Kidney epithelial cell (primary cell): Measurements from ENCODE around the gene C16orf96. TPM values are rescaled to one million over a fixed set of nuclear protein-coding genes. Genes with fewer than 3 reads are reported as not detected.

Source experiments
- DNase-seq: peaks from one replicate; pipeline ENCODE4 v3.0.0-alpha.2; 2010; ENCODE audit warnings: low read depth
- H3K27me3 ChIP-seq: 2 replicates; pipeline ENCODE4 v1.6.0; 2011; ENCODE audit warnings: low read length; ENCODE audit not compliant: control insufficient read depth, insufficient read depth
- H3K36me3 ChIP-seq: 2 replicates; pipeline ENCODE4 v1.5.1; 2011; ENCODE audit warnings: low read length; ENCODE audit not compliant: control insufficient read depth, insufficient read depth
- H3K4me3 ChIP-seq: 2 replicates; pipeline ENCODE4 v1.5.1; 2011; ENCODE audit warnings: low read depth, mild to moderate bottlenecking, control low read depth, low read length
- total RNA-seq: library from RNA; depleted of rRNA; stranded (reverse); fragments of >200 nt; gene quantifications from 2 replicates; pipeline ENCODE4 v1.2.3, GENCODE V29; 2015
- TF ChIP-seq, protein P1 (sequence below): IDR thresholded peaks from 2 replicates; pipeline ENCODE4 v1.5.1; 2011; ENCODE audit warnings: mild to moderate bottlenecking, moderate library complexity, low read length, control low read depth, inconsistent platforms; ENCODE audit not compliant: insufficient read depth, poor library complexity, severe bottlenecking

C16orf96 gene
- total RNA-seq, 1 donor from 2014 or later: not detected

DNA sequence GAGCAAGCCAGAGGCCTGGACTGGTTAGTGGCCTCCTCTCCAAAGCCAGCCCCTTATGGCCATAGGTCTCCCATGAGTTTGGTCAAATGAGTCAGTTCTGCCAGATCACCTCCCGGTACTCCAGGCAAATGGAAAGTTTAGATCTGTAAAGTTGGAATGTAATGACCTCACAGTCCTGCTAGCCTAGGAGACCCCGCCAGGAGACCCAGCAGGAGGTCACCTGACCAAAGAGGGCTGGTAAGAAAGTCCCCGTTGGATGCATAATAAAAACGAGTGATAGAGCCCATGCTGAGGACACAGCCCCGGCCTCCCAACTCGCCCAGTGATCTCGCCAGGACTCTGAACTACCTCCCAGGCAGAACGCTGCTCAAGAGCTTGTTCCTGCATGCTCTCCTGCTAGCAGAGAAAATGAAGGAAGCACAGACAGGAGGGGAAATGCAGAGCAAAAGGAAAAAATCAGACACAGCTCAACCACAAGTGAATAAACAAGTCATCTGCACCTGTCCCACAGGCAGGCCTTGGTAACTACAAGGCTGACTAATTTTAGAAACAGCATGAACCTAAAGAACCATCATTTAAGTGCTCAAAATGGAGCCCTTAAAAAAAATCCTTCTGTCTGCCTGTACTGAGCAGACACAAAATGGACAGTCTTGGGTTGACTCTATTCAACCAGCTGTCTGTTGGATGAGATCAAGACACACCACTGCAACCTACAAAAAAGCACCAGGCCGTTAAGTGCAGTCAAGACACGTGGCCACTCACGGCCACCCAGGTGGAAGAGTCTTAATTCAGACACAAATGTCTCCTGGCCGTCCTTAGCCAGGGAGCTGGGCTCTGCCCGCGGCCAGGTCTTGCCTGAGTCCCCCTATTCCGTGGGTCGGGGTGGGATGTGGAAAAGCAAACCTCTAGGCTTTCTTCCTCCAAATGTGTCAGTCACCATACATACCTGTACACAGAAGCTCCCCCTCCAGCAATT lies 26.8 kb upstream of the C16orf96 start:
- TF ChIP-seq, protein P1, sequence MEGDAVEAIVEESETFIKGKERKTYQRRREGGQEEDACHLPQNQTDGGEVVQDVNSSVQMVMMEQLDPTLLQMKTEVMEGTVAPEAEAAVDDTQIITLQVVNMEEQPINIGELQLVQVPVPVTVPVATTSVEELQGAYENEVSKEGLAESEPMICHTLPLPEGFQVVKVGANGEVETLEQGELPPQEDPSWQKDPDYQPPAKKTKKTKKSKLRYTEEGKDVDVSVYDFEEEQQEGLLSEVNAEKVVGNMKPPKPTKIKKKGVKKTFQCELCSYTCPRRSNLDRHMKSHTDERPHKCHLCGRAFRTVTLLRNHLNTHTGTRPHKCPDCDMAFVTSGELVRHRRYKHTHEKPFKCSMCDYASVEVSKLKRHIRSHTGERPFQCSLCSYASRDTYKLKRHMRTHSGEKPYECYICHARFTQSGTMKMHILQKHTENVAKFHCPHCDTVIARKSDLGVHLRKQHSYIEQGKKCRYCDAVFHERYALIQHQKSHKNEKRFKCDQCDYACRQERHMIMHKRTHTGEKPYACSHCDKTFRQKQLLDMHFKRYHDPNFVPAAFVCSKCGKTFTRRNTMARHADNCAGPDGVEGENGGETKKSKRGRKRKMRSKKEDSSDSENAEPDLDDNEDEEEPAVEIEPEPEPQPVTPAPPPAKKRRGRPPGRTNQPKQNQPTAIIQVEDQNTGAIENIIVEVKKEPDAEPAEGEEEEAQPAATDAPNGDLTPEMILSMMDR: no peak
- Histone ChIP-seq H3K27me3 (no peaks in the 10 kb centered on the region), H3K36me3 (no peaks in the 10 kb centered on the region), H3K4me3 (no peak overlapping the region)
- DNase-seq: no peak

DNA sequence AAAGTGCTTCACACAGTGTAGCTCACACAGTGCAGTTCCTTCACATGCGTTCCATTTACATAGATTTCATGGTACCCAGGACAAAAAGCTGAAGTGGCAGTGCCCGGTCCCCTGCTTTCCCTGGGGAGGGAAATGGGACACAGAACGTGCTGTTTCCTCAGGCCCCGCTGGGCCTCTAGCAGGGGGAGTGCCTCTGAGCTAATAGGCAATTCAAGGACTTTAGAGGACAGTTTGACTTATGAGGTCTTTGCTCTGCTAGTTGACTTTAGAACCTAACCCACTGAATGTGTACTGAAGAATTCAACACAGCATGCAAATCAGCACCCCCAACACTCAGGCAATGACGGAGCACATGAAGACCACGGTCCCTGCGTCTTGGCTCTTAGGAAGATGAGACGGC lies 24.3 kb upstream of the C16orf96 start:
- TF ChIP-seq, protein P1: no peak
- Histone ChIP-seq H3K36me3 (no peaks in the 10 kb centered on the region), H3K27me3 (no peaks in the 10 kb centered on the region), H3K4me3 (no peak overlapping the region)
- DNase-seq: no peak

DNA sequence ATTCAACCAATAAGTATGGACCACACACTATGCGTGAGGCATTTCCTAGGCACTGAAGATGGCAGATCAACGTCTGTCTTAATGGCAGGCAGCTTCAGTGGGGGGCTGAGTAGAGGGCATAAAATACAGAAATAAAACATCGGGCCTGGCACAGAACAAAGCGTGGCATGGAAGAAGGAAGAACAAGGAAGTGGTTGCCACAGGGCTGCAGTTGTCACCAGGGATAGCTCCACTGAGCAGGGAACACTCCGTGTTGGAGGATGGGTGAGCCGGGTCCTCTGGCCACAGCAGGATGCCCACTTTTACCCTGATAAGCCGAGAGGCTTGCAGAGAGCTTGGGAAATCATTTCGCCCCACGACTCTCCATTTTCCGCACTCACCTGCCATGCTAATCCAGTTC lies 23.9 kb upstream of the C16orf96 start:
- Histone ChIP-seq H3K4me3 (no peak overlapping the region), H3K27me3 (no peaks in the 10 kb centered on the region), H3K36me3 (no peaks in the 10 kb centered on the region)
- no peak for DNase-seq
- TF ChIP-seq, protein P1: no peak

DNA sequence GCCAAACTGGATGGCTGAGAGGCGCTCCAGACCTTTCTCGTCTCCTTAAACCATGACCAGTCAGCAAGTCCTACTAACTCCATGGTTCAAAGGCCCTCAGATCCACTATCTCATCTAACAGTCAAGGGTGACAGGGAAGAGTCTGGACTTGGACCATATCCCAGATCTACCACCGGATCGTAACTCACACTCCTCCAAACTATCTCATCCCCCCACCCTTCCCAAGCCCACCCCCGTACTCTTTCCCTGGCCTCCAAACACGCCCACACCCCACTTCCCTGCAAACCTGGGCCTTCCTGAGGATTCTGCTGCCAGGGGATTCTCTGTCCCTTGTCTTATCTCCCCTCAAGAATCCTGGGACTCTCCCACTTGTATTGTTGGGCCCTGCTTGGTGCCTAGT lies 22.6 kb upstream of the C16orf96 start:
- no peaks in the 10 kb centered on the region for H3K27me3 ChIP-seq

DNA sequence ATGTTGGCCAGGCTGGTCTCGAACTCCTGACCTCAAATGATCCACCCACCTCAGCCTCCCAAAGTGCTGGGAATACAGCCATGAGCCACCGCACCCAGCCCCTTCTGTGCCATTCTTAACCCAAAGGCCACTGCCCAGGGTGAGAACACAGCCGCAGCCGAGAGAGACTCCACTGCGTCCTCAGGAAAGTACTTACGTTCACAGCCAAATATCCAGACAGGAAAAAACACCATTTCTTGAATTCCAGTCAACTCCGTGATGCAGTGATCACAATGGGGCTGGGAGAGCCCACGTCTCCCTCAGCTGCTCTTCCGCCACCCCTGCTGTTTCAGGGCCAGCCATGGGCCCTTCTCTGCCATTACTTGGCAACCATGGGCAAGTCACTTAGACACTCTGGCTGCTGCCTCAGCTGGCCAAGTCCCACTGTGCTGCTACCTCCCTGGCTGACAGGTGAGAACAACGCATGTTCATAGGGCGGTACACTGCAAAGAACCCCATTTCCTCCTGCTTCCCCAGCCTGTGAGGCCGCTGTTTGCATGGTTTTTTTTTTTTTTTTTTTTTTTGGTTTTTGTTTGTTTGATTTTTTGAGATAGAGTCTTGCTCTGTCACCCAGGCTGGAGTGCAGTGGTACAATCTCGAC lies 21.9 kb upstream of the C16orf96 start:
- no peaks in the 10 kb centered on the region for H3K36me3 ChIP-seq
- no peak for DNase-seq
- no peaks in the 10 kb centered on the region for H3K27me3 ChIP-seq
- no peak overlapping the region for H3K4me3 ChIP-seq
- TF ChIP-seq, protein P1: no peak

More for the DNA sequence above, 22.6 kb upstream of the C16orf96 start:
- no peak for DNase-seq
- no peak overlapping the region for H3K4me3 ChIP-seq
- H3K36me3 ChIP-seq: no peaks in the 10 kb centered on the region
- TF ChIP-seq, protein P1: no peak
